Measurements from ENCODE around the gene PITPNC1.
A peak's percentile ranks its signal among the peaks of the same experiment; 100 is the strongest.
"Not testable (repeated sequence)": the region's sequence is repeated elsewhere in the genome, so short reads cannot be mapped to it uniquely, and the experiment has no call there.

PITPNC1 gene

DNA sequence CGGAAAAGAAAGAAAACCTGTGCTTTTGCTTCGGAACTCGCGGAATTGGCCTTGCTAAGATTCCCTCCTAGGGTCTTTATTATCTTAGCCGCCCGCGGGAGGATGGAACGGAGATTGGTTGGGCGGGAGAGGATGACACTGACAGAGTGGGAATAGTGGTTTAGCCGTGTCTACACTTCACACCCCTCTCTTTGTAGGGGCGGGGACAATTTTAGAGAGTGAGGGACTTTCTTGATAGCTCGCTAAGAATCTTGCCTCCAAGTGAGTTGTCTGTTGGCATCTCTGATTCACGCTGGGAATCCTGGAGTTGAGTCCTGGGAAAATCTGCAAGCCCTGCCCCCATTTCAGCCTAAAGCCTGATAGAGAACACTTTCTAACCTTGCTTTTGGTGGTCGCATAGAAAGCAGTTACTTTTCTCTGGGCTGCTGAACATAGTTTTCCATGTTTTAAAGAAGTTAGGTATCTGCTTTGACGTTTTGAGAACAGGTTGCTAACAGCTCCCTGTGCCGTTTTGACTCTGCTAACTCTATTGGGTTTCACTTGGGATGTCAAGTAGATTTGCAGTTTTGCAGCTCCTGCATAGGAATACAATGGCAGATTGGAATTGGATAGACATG is 341.4 kb downstream of the PITPNC1 start:
- TF ChIP-seq CTCF (IDR thresholded peaks at IDR 0.05; ENCODE audit: low read depth, low read length), result no peak
- H3K4me3 ChIP-seq (ENCODE audit: low read depth, low read length), result peak overlapping the region; percentile 78

DNA sequence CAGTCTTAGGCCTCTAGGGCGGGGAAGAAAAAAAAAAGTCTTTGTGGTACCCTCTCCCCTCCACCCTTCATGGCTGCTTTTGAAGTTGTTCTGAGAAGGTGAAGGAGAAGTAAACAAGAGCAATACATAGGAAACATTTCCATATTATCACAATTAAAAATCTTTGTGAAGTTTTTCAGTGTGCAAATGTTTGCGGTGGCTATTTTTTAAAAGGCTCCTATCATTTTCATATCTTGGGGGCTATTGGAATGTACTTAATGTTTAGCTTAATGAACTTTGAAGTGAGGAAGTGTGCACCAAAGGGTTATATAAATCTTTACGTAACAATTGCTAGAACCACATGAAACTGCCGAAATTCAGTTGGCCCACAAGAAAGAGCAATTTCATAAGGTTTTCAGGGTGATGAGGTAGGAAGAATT is 348.3 kb downstream of the PITPNC1 start:
- no peak overlapping the region for H3K4me3 ChIP-seq (ENCODE audit: low read depth, low read length)
- no peak for TF ChIP-seq CTCF (IDR thresholded peaks at IDR 0.05; ENCODE audit: low read depth, low read length)

GRCh38 chr17:67725807-67726206 is 348.7 kb downstream of the PITPNC1 start:
- H3K4me3 ChIP-seq (ENCODE audit: low read depth, low read length), result no peak overlapping the region
- no peak for TF ChIP-seq CTCF (IDR thresholded peaks at IDR 0.05; ENCODE audit: low read depth, low read length)

- not testable (repeated sequence) for H3K4me3 ChIP-seq (ENCODE audit: low read depth, low read length)
Measured at GRCh38 chr17:67727152-67728039, 350.3 kb downstream of the PITPNC1 start.

- TF ChIP-seq CTCF (IDR thresholded peaks at IDR 0.05; ENCODE audit: low read depth, low read length), result no peak
- H3K4me3 ChIP-seq (ENCODE audit: low read depth, low read length), result no peak overlapping the region
Measured at GRCh38 chr17:67729903-67730302, 352.8 kb downstream of the PITPNC1 start.

- TF ChIP-seq CTCF (IDR thresholded peaks at IDR 0.05; ENCODE audit: low read depth, low read length), result no peak
- H3K4me3 ChIP-seq (ENCODE audit: low read depth, low read length), result no peak overlapping the region
Measured at GRCh38 chr17:67730731-67731130, 353.6 kb downstream of the PITPNC1 start.

DNA sequence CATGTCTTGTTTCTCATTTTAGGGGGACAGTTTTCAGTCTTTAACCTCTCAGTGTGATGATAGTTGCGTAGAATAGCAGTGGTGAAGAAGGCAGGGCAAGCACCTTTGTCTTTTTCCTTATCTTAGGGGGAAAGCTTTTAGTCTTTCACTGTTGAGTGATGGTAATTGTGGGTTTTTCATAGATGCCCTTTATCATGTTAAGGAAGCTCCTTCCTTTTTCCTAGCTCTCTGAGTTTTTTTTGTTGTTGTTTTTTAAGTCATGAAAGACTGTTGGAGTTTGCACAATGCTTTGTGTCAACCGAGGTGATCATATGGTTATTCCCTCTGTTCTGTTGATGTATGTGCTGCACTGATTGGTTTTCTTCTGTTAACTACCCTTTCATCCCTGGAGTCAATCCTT is 356.4 kb downstream of the PITPNC1 start:
- no peak for TF ChIP-seq CTCF (IDR thresholded peaks at IDR 0.05; ENCODE audit: low read depth, low read length)
- no peak overlapping the region for H3K4me3 ChIP-seq (ENCODE audit: low read depth, low read length)

Measured in WI38 (cell line).